GM19324 (cell line): ENCODE data around the gene SEC14L3.

ENCODE experiments used
- ATAC-seq: cut with Tn5 transposase; IDR thresholded peaks from one replicate; pipeline ENCODE4 v1.9.1; 2021; ENCODE audit warnings: mild to moderate bottlenecking, moderate library complexity; ENCODE audit not compliant: unreplicated experiment, low FRiP score

The SEC14L3 gene

GRCh38 chr22:30471616-30472318 is at the start of gene SEC14L3:
TSS of gene SEC14L3 (minus strand) at chr22:30472017. CDS start at chr22:30471958, 59 bp downstream.
- no peak for ATAC-seq

GRCh38 chr22:30519842-30520425 is 48.1 kb upstream of the SEC14L3 start:
- no peak for ATAC-seq

GRCh38 chr22:30516731-30517130 is 44.9 kb upstream of the SEC14L3 start:
- no peak for ATAC-seq

GRCh38 chr22:30516273-30516672 is 44.5 kb upstream of the SEC14L3 start:
- no peak for ATAC-seq

GRCh38 chr22:30514252-30514651 is 42.4 kb upstream of the SEC14L3 start:
- ATAC-seq: no peak

- no peak for ATAC-seq
These were observed 41.6 kb upstream of the SEC14L3 start for GRCh38 chr22:30513462-30513861.

GRCh38 chr22:30511911-30512310 is 40.1 kb upstream of the SEC14L3 start:
- ATAC-seq: no peak

GRCh38 chr22:30511109-30511508 is 39.3 kb upstream of the SEC14L3 start:
- no peak for ATAC-seq

GRCh38 chr22:30508216-30508615 is 36.4 kb upstream of the SEC14L3 start:
- ATAC-seq: no peak

GRCh38 chr22:30507670-30508069 is 35.9 kb upstream of the SEC14L3 start:
- no peak for ATAC-seq

- no peak for ATAC-seq
These were observed 34.7 kb upstream of the SEC14L3 start for GRCh38 chr22:30506507-30506968.

- ATAC-seq: no peak
These were observed 31.7 kb upstream of the SEC14L3 start for GRCh38 chr22:30503551-30503950.

GRCh38 chr22:30502911-30503310 is 31.1 kb upstream of the SEC14L3 start:
- no peak for ATAC-seq

- no peak for ATAC-seq
These were observed 30.3 kb upstream of the SEC14L3 start for GRCh38 chr22:30502153-30502552.

GRCh38 chr22:30500628-30501027 is 28.8 kb upstream of the SEC14L3 start:
- no peak for ATAC-seq

GRCh38 chr22:30497466-30498150 is 25.8 kb upstream of the SEC14L3 start:
- no peak for ATAC-seq

- ATAC-seq: no peak
These were observed 23.4 kb upstream of the SEC14L3 start for GRCh38 chr22:30495041-30495784.

GRCh38 chr22:30492144-30492543 is 20.3 kb upstream of the SEC14L3 start:
- no peak for ATAC-seq

GRCh38 chr22:30491381-30491780 is 19.6 kb upstream of the SEC14L3 start:
- ATAC-seq: no peak

GRCh38 chr22:30490399-30490798 is 18.6 kb upstream of the SEC14L3 start:
- ATAC-seq: no peak

GRCh38 chr22:30488121-30488520 is 16.3 kb upstream of the SEC14L3 start:
- ATAC-seq: no peak
